IMR-90 (cell line): Measurements from ENCODE around the gene CFAP45. TPM values are rescaled to one million over a fixed set of nuclear protein-coding genes. Genes with fewer than 3 reads are reported as not detected.

Experiments used
- ATAC-seq: fragments of 200-7000 bp; cut with Tn5 transposase; 2 replicates; pipeline ENCODE4 v1.9.1; 2020; ENCODE audit warnings: low read depth, mild to moderate bottlenecking, moderate library complexity
- BruUV-seq: library from RNA; stranded (reverse); fragments of 400-500 nt; replicated peaks from 2 replicates; lab custom pipeline; 2021; lab: Mats Ljungman, UMichigan
- CTCF ChIA-PET: fragments of 300-600 bp; formaldehyde crosslinking; extraction: SDS; loops from one replicate; lab custom pipeline; 2021; ENCODE audit warnings: antibody characterized with exemption; lab: Yijun Ruan, JAX
- POLR2A ChIA-PET: fragments of 300-600 bp; sonication (Branson Sonifier 250); formaldehyde crosslinking; loops from one replicate; lab custom pipeline; 2022; ENCODE audit warnings: antibody characterized with exemption; ENCODE audit not compliant: unreplicated experiment; lab: Charles Lee
- DNase-seq: peaks from one replicate; pipeline ENCODE4 v3.0.0; 2013
- H2AFZ ChIP-seq: replicated peaks from 2 replicates; pipeline ENCODE3; 2013; ENCODE audit warnings: low read length, mild to moderate bottlenecking; ENCODE audit not compliant: poor library complexity
- H2AK5ac ChIP-seq: 2 replicates; pipeline ENCODE4 v1.6.1; 2013; ENCODE audit warnings: low read depth, low read length, inconsistent platforms
- H2AK9ac ChIP-seq: replicated peaks from 2 replicates; pipeline ENCODE3; 2013; ENCODE audit warnings: mild to moderate bottlenecking, low read depth, low read length, moderate library complexity; ENCODE audit not compliant: poor library complexity
- H2BK120ac ChIP-seq: 2 replicates; pipeline ENCODE4 v1.6.1; 2013; ENCODE audit warnings: low read depth, low read length, inconsistent platforms
- H2BK15ac ChIP-seq: 3 replicates; pipeline ENCODE4 v1.6.1; 2013; ENCODE audit warnings: low read depth, low read length, inconsistent platforms
- H2BK20ac ChIP-seq: 2 replicates; pipeline ENCODE4 v1.6.1; 2013; ENCODE audit warnings: low read depth, mild to moderate bottlenecking, inconsistent platforms, low read length, moderate library complexity
- H2BK5ac ChIP-seq: 2 replicates; pipeline ENCODE4 v1.6.1; 2013; ENCODE audit warnings: mild to moderate bottlenecking, low read depth, low read length, inconsistent platforms; ENCODE audit not compliant: poor library complexity, severe bottlenecking
- H3K14ac ChIP-seq: replicated peaks from 2 replicates; pipeline ENCODE4 v1.6.1; 2013; ENCODE audit warnings: low read depth, low read length, inconsistent platforms
- H3K18ac ChIP-seq: 2 replicates; pipeline ENCODE4 v1.6.1; 2013; ENCODE audit warnings: low read depth, low read length, control low read depth
- H3K23ac ChIP-seq: 2 replicates; pipeline ENCODE4 v1.6.1; 2013; ENCODE audit warnings: low read depth, low read length, inconsistent platforms
- H3K27ac ChIP-seq: 2 replicates; pipeline ENCODE4 v1.5.1; 2013; ENCODE audit warnings: mild to moderate bottlenecking, control low read depth, low read length; ENCODE audit not compliant: insufficient read depth
- H3K27me3 ChIP-seq: 2 replicates; pipeline ENCODE4 v1.6.1; 2013; ENCODE audit warnings: low read length; ENCODE audit not compliant: control insufficient read depth, insufficient read depth
- H3K36me3 ChIP-seq: 2 replicates; pipeline ENCODE4 v1.6.1; 2013; ENCODE audit warnings: low read length, mixed read lengths; ENCODE audit not compliant: control insufficient read depth, insufficient read depth
- H3K4ac ChIP-seq: 2 replicates; pipeline ENCODE4 v1.6.1; 2013; ENCODE audit warnings: low read depth, low read length, inconsistent platforms
- H3K4me1 ChIP-seq: 2 replicates; pipeline ENCODE4 v1.6.1; 2013; ENCODE audit warnings: low read length, mixed read lengths; ENCODE audit not compliant: control insufficient read depth, insufficient read depth
- H3K4me2 ChIP-seq: 2 replicates; pipeline ENCODE4 v1.6.1; 2013; ENCODE audit warnings: low read depth, mild to moderate bottlenecking, control low read depth, low read length, moderate library complexity
- H3K4me3 ChIP-seq: 2 replicates; pipeline ENCODE4 v1.5.1; 2013; ENCODE audit warnings: low read depth, mild to moderate bottlenecking, control low read depth, low read length, moderate library complexity; ENCODE audit not compliant: insufficient read depth
- H3K56ac ChIP-seq: 2 replicates; pipeline ENCODE4 v1.6.1; 2013; ENCODE audit warnings: low read length, inconsistent platforms; ENCODE audit not compliant: insufficient read depth; ENCODE audit errors: extremely low read depth
- H3K79me1 ChIP-seq, 2 experiments: 2 replicates each; pipeline ENCODE4 v1.6.1; 2013; ENCODE audit warnings: low read length in 2 of 2, inconsistent platforms in 1 of 2, low read depth in 1 of 2
- H3K9ac ChIP-seq: 2 replicates; pipeline ENCODE4 v1.6.1; 2013; ENCODE audit warnings: low read depth, low read length, control low read depth
- H3K9me1 ChIP-seq: 2 replicates; pipeline ENCODE4 v1.6.1; 2013; ENCODE audit warnings: low read length, inconsistent platforms; ENCODE audit not compliant: insufficient read depth
- H3K9me3 ChIP-seq: 2 replicates; pipeline ENCODE4 v1.6.1; 2013; ENCODE audit warnings: low read length; ENCODE audit not compliant: control insufficient read depth, insufficient read depth
- H4K20me1 ChIP-seq: 2 replicates; pipeline ENCODE4 v1.6.1; 2013; ENCODE audit warnings: low read length, inconsistent platforms; ENCODE audit not compliant: insufficient read depth
- H4K5ac ChIP-seq: 2 replicates; pipeline ENCODE4 v1.6.1; 2013; ENCODE audit warnings: mild to moderate bottlenecking, low read depth, low read length, control low read depth
- H4K8ac ChIP-seq, 2 experiments: 2 replicates each; pipeline ENCODE4 v1.6.1; 2013; ENCODE audit warnings: low read depth in 2 of 2, low read length in 2 of 2, control low read depth in 1 of 2, inconsistent platforms in 1 of 2
- H4K91ac ChIP-seq: 2 replicates; pipeline ENCODE4 v1.6.1; 2013; ENCODE audit warnings: low read depth, low read length, inconsistent platforms; ENCODE audit not compliant: insufficient read depth
- FOS ChIP-seq: fragments of 150-350 bp; IDR thresholded peaks from 2 replicates; pipeline ENCODE4 v1.6.1; 2016; ENCODE audit warnings: low read depth, low read length
- MAZ ChIP-seq: IDR thresholded peaks from 2 replicates; pipeline ENCODE4 v1.6.1; 2012; ENCODE audit warnings: low read depth, mild to moderate bottlenecking, low read length, improper control_type of control experiment, moderate library complexity, borderline replicate concordance
- WGBS, 2 experiments: methylation state at CpG; one replicate each; pipeline versions ENCODE4 v1.1.5 to v1.1.7; 2013; ENCODE audit warnings: missing lambda C conversion rate in 2 of 2; ENCODE audit not compliant: insufficient read length in 1 of 2; ENCODE audit errors: extremely low coverage in 2 of 2; 5-methylcytosine and 5-hydroxymethylcytosine counted together
- dilution Hi-C: fragments of 300-500 bp; cut with HindIII; formaldehyde crosslinking; loops from one replicate; pipeline ENCODE4 v1.14.3; 2018; ENCODE audit warnings: low sequenced_read_pairs; ENCODE audit not compliant: unreplicated experiment
- in situ Hi-C: fragments of 300-500 bp; cut with MboI; formaldehyde crosslinking; loops from 3 replicates; pipeline ENCODE4 v1.14.3; 2019; ENCODE audit warnings: low sequenced_read_pairs, inconsistent platforms, mixed read lengths
- intact Hi-C: fragments of 100-400 bp; cut with micrococcal nuclease; formaldehyde crosslinking; loops from 2 replicates; pipeline ENCODE4 v1.10.0; 2022
- polyA plus RNA-seq, 3 experiments: library from polyadenylated mRNA; depleted of rRNA; stranded (reverse); fragments of >200 nt; gene quantifications; 2 replicates each; pipeline ENCODE4 v1.2.3, GENCODE V29; 2012; ENCODE audit warnings: low replicate concordance in 1 of 3
- total RNA-seq: library from RNA; depleted of rRNA; stranded (reverse); fragments of >200 nt; gene quantifications from 2 replicates; pipeline ENCODE4 v1.2.3, GENCODE V29; 2012

The CFAP45 gene
- total and polyA plus RNA-seq, 2 of the 4 experiments (the other 2 are of a cell fraction), result 0.51 to 0.72 TPM

GRCh38 chr1:159829822-159830465 lies 70.0 kb downstream of the CFAP45 start:
- intact Hi-C loops (loop anchor here (10.0 kb wide), 1 partner anchor 1555 kb away; no protein-coding TSS in a partner anchor), dilution Hi-C loops (no loop called here), in situ Hi-C loops (no loop called here)
- peak; percentile 47; the same call in 1 of the 2 replicates for TF ChIP-seq FOS
- no peak for TF ChIP-seq MAZ
- no peaks in the 10 kb centered on the region for H3K36me3 ChIP-seq
- 0 out of 2 replicates have a peak, but pooled peaks cover 3% of the 10 kb centered on the region for H3K9me1 ChIP-seq
- peak; percentile 81 for DNase-seq
- no peak overlapping the region for H2AK9ac ChIP-seq
- H3K14ac ChIP-seq, result no peak overlapping the region
- H3K18ac ChIP-seq, result no peak overlapping the region
- no peak overlapping the region for H2BK15ac ChIP-seq
- no peak overlapping the region for H3K4ac ChIP-seq
- H2AFZ ChIP-seq, result peak overlapping the region; percentile 74
- no peak overlapping the region for H3K4me2 ChIP-seq
- H4K91ac ChIP-seq, result no peak overlapping the region
- H3K27ac ChIP-seq, result no peak overlapping the region
- H2BK5ac ChIP-seq, result peak overlapping the region; percentile 5
- POLR2A ChIA-PET, result no interaction called here
- H3K4me1 ChIP-seq, result peaks cover 2% of the 10 kb centered on the region
- no peaks in the 10 kb centered on the region; the same call in 1 of the 2 replicates for H3K27me3 ChIP-seq
- H2BK20ac ChIP-seq, result no peak overlapping the region
- ATAC-seq, result peak; percentile 80
- H3K9me3 ChIP-seq, result no peaks in the 10 kb centered on the region
- H3K23ac ChIP-seq, result no peak overlapping the region
- H2BK120ac ChIP-seq, result no peak overlapping the region
- no peaks in the 10 kb centered on the region for H4K20me1 ChIP-seq
- no peak overlapping the region for H3K9ac ChIP-seq
- no peaks in the 10 kb centered on the region for H3K79me1 ChIP-seq
- H2AK5ac ChIP-seq, result no peak overlapping the region
- CTCF ChIA-PET, result interaction anchor here (0.6 kb wide), 1 partner anchor 61 kb away, joined by 3 read pairs; no protein-coding TSS in a partner anchor
- no peak overlapping the region for H4K5ac ChIP-seq
- no TSS peak for BruUV-seq
- H4K8ac ChIP-seq, result no peak overlapping the region
- no peak overlapping the region for H3K4me3 ChIP-seq
- no peak overlapping the region for H3K56ac ChIP-seq
- WGBS, 2 experiments, result 51% methylated on average over 10 of the region's 18 CpGs; no CpG with 5 or more reads in 1 of the 2 experiments
